Left renal pelvis (tissue), 4 donors: ENCODE results near the gene BCL3. TPM values are rescaled to one million over a fixed set of nuclear protein-coding genes. Genes with fewer than 3 reads are reported as not detected.

Experiments used
- DNase-seq, 4 donors: peaks; one replicate each; pipeline ENCODE4 v3.0.0-alpha.2; 2013; ENCODE audit warnings: low read depth in 4 of 4, low spot score in 3 of 4
- polyA plus RNA-seq, 4 donors: library from polyadenylated mRNA; unstranded; fragments of 120-200 nt; gene quantifications; one replicate each; pipeline ENCODE4 v1.2.1, GENCODE V29; 2013; ENCODE audit not compliant: insufficient read length in 4 of 4

Gene BCL3
- polyA plus RNA-seq, 4 donors, result 5.5 to 16.5 (median 8.8) TPM

GRCh38 chr19:44782729-44783128, 34.2 kb downstream of the BCL3 start:
- no peak for DNase-seq

GRCh38 chr19:44783545-44783944, 35.0 kb downstream of the BCL3 start:
- DNase-seq, result no peak

DNA sequence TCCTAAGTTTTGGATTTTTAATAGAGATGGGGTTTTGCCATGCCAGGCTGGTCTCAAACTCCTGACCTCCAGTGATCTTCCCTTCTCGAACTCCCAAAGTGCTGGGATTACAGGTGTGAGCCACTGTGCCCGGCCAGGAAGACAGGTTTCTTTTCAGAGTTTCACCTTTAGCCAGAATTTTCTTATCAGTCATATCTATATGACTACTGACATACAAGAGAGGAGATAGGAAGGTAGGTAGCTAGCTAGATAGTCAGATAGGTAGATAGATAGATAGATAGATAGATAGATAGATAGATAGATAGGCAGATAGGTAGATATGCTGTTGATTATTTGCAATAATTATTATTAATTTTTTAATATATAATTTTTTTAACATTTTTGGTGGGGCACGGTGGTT, 36.8 kb downstream of the BCL3 start:
- no peak for DNase-seq

DNA sequence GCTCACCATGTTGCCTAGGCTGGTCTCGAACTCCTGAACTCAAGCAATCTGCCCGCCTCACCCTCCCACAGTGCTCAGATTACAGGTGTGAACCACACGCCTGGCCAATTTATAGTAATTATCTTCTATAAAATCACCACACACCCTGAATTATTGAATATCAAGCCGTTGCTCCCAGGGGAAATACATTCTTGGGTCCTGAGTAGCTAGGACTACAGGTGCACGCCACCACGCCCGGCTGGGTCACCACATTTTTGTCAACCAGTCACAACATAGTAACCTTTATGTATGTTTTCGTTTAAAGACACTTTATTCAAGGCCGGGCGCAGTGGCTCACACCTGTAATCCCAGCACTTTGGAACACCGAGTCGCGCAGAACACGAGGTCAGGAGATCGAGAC, 37.5 kb downstream of the BCL3 start:
- no peak for DNase-seq

GRCh38 chr19:44788971-44789370, 40.5 kb downstream of the BCL3 start:
- no peak for DNase-seq

DNA sequence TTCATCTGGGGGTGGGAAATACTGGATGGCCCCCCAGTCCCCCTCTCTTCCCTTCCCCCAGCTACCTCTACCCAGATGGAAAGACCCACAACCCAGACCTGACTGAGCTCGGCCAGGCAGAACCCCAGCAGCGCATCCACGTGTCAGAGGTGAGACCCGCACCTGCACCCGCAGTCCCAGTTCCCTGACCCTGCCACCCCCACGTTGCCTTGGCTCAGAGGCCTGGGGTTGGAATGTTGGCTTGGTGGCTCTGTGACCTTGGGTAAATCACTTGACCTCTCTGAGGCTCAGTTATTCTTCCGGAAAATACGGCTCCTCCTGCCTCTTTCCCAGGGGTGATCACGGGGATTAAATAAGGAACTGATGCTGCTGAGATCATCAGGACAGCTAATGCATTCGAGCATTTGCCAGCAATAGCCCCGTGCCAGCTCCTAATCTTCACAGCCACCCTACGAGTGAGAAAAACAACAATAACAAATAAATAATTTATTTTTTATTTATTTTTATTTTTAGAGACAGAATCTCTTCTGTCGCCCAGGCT, 41.5 kb downstream of the BCL3 start:
- DNase-seq, result no peak

GRCh38 chr19:44792281-44792680, 43.8 kb downstream of the BCL3 start:
- no peak for DNase-seq

- DNase-seq, result no peak
Measured at GRCh38 chr19:44794610-44795009, 46.1 kb downstream of the BCL3 start.

DNA sequence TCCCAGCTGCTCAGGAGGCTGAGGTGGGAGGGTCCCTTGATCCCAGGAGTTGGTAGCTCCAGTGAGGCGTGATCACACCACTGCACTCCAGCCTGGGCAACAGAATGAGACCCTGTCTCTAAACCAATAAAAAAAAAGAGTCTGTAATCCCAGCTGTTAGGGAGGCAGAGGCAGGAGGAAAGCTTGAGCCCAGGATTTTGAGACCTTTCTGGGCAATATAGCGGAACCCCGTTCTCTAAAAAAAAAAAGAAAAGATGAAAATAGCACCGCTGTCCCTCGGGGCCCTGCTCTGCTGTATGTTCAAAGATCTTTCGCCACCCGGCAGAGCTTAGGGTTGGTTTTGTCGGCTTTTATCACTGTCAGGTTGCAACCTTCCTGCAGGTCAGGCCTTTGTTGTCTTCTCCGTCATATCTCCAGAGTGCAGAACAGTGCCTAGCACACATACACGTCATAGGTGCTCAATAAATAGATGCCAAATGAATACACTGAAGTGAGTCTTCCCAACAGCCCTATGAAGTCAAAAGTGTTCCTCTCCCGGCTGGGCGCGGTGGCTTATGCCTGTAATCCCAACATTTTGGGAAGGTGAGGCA, 47.0 kb downstream of the BCL3 start:
- DNase-seq, result no peak

DNA sequence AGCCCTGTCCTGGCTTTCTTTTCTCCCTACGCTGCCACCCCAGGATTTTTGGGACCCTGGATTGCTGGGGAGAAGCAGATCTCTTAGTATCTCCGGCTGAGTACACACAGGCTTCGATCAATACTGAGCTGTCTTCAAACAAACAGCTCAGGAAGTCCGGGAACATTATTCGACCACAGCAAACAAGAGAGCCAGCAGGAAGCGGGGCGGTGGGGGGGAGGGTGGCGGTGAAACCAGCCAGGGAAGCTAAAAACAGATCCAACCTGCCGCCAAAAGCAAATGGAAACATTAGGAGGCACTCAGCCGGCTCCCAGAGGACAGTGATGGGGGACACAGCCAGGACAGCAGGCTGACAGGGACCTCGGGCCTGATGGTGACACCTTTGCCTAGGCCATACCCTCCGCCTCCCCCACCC, 48.2 kb downstream of the BCL3 start:
- DNase-seq, result no peak

GRCh38 chr19:44799627-44800346, 51.3 kb downstream of the BCL3 start:
- no peak for DNase-seq

GRCh38 chr19:44800461-44800860, 52.0 kb downstream of the BCL3 start:
- DNase-seq, result peak in 1 of 4 donors; percentile 76

DNA sequence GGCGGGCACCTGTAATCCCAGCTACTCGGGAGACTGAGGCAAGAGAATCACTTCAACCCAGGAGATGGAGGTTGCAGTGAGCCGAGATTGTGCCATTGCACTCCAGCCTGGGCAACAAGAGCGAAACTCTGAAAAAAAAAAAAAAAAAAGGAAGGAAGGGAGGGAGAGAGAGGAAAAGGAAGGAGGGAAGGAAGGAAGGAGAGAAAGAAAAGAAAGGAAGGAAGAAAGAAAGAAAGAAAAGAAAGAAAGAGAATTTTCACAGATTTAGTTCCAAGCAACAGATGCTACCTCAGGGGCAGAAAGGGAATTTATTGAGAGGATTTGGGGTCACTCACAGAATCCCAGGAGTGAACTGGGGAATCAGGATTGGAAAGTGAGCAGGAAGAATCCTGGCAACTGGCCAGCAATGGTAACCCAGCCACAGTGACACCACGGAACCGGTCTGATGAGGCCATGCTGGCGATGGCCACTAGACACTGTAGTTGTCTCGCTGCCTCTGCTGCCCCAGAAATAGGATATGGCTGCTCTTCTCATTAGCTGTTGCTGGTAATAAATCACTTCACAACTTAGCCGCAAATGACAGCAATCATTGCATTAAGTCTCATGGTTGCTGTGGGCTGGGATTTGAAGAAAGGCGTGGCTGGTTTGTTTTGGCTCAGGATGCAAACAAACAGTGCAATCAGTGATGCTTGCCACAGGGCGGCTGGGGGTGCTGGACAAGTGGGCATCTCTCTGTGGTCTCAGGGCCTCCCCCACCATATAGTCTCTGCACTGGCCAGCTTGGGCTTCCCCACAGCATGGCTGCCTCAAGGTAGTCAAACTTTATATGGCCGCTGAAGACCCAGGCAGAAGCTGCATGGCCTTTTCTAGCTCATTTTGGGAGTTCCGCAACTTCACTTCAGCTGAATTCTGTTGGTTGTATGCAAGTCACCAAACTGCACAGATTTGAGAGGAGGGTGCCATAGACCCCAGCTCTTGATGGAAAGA, 55.2 kb downstream of the BCL3 start:
- DNase-seq, result no peak

DNA sequence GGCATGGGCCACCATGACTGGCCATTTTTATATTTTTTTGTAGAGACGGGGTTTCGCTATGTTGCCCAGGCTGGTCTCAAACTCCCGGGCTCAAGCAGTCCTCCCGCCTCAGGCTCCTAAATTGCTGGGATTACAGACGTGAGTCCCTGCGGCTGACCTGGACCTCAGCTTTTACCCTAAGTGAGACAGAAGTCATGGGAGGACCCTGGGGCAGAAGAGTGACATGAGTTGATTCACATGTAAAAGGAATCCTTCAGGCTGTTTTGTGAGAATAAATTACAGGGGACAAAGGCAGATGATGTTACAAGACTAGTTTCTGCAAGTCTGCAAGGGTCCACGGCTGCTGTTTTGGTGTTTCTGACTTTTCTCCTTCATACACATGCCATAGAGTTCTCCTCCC, 57.8 kb downstream of the BCL3 start:
- no peak for DNase-seq

- DNase-seq, result no peak
Measured at GRCh38 chr19:44807162-44807561, 58.7 kb downstream of the BCL3 start.

- peak in 1 of 4 donors; percentile 72 for DNase-seq
Measured at GRCh38 chr19:44807652-44808462, 59.3 kb downstream of the BCL3 start.

DNA sequence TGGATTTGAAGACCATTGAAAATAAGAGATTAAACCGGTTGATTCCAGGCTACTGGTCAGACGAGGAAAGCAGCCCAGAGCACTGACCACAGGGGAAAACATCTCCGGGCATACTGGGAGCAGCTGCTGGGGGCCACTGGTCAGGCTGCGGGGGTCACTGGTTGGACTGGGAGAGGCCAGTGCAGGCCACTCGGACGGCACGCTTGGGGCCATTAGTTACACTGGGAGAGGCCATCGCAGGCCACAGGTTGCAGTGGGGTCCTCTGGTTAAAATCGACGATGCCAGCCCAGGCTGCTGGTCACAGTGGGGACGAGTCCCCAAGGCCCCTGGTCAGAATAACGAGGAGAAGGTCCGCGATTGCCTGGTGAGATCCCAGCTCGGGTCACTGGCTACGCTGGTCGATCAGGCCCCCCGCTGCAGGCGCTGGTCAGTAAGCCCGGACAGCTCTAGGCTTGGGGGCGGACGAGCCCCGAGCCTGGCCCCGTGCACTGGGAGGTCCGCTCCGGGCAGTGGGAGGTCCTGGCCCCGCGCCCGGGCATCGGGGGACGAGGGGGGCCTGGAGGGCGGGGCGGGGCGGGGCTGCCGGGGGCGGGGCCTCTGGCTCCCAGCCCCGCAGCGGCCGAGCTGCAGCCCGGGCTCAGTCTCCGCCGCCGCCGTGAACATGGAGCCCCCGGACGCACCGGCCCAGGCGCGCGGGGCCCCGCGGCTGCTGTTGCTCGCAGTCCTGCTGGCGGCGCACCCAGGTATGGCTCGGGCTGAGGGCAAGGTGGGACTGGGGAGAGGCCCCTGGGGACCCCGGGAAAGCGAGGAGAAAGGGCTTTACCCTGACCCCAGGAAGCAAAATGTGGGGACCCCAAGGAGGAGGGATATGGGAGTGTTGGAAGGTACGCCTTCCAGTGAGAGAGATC, 60.2 kb downstream of the BCL3 start, which contains the start of gene BCAM:
BCAM (plus strand) TSS at position 641 of the 909 bp plus-strand sequence; CDS start at position 663, 22 bp downstream.
- no peak for DNase-seq
